ENCODE measurements around the gene NBPF19. TPM values are rescaled to one million over a fixed set of nuclear protein-coding genes. Genes with fewer than 3 reads are reported as not detected.
"Not testable (repeated sequence)": the region's sequence is repeated elsewhere in the genome, so short reads cannot be mapped to it uniquely, and the experiment has no call there.

NBPF19 gene
- polyA plus RNA-seq (2014; cell fraction: cytosol; rRNA removed): 3.4 and 3.5 TPM in 2 replicates
- 7.2 and 7.5 TPM in 2 replicates for polyA plus RNA-seq (2014; cell fraction: nucleus; rRNA removed)

DNA sequence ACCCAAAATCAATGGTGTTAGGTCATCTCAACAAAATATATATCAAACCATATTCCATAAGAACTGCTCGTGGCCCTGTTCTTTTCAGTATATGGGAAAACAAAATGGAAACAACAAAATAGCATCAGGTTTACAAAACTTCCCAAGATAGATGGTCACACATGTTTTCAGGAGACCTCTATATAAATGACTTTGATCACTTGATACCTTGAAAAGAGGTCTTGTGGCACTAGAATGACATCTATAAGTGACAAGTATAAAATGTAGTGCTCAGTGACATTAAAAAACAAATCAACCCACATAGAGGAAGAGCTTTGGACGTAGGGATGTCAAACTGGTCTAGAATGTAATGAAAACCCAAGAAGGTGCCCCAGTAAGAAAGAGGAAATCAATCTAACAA is at the start of gene NBPF19:
TSS of gene NBPF19 (plus strand) at position 301 of the 400 bp plus-strand sequence. CDS start 888 bp downstream, outside the sequence.
- DNase-seq (ENCODE audit: low spot score): not testable (repeated sequence)

- not testable (repeated sequence) for DNase-seq (ENCODE audit: low spot score)
Observed at GRCh38 chr1:149428317-149428716, 46.5 kb upstream of the NBPF19 start.

DNA sequence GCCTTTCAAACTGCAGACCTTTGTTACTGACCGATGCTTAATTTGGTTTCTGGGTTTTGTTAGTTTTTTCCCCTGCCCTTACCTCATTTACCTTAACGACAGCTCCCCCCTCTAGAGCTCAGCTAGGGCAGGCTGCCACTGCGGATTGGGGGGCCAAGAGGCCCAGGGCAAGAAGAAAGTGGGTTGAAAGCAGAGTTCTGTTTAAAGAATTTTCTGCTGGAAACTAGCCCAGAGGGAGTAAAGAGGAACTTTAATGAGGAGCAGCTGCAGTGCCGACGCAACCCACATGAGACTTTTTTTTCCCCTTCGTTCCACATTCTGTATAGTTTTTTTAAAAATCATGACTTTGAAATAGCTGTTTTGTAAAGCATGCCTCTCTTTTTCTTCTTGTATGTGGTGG is 29.4 kb upstream of the NBPF19 start:
- not testable (repeated sequence) for DNase-seq (ENCODE audit: low spot score)

DNA sequence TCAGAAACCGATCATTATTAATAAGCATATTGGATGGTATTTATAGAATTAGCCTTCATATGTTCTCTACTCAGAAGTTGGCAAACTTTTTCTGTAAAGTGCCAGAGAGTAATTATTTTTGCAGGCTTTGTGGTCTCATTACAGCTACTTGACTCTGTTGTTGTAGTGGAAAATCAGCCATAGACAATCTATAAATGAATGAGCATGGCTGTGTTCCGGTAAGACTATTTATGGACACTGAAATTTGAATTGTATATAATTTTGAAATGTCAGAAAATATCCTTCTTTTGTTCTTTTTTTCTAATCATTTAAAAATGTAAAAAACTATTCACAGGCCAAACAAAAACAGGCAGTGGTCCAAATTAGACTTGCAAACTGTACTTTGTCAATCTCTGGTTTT is 22.6 kb upstream of the NBPF19 start:
- not testable (repeated sequence) for DNase-seq (ENCODE audit: low spot score)

DNA sequence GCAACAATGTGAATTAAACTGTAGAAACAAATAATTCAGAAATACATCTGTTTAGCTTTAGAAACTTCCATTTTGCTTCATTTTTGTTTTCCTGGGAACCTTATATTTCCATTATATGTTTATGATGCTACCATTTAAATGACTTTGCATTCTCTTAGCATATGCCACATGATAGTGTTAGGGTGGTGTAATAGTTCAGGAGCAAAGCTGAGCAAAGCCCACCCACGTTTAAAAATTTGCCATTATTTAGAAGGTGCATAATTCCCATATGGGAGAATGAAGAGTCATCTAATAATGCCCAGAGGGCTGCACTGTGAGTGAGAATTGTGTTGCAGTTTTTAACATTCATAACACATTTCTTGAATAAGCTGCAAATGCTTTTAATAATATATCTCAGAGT is 22.2 kb upstream of the NBPF19 start:
- DNase-seq (ENCODE audit: low spot score): not testable (repeated sequence)

- DNase-seq (ENCODE audit: low spot score): peak; percentile 7
Observed at GRCh38 chr1:149558350-149558825, 83.5 kb downstream of the NBPF19 start.

- DNase-seq (ENCODE audit: low spot score): not testable (repeated sequence)
Observed at GRCh38 chr1:149561806-149562205, 87.0 kb downstream of the NBPF19 start.

- not testable (repeated sequence) for DNase-seq (ENCODE audit: low spot score)
Observed at GRCh38 chr1:149565485-149565884, 90.6 kb downstream of the NBPF19 start.

GRCh38 chr1:149572763-149573162 is 97.9 kb downstream of the NBPF19 start:
- not testable (repeated sequence) for DNase-seq (ENCODE audit: low spot score)

DNA sequence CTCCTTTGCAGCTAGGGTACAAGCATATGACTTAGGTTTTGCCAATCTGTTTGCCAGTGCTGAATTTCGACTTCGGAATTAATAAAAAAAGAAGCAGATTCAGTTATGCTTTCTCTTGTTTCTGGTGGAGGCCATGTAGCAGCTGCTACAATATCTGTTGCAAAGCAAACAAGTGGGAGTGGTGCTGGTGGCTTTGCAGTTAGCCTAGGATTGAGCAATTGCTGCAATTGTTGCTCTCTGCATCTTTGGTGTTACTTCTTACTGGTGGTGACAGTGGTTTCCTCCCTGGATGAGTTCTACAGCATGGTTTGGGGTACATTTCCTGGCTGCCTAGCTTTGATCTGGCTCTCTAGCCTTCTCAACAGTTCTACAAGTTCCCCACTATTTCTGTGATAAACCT is 110.7 kb downstream of the NBPF19 start:
- not testable (repeated sequence) for DNase-seq (ENCODE audit: low spot score)
